ENCODE results near the gene ZNHIT3. TPM values are rescaled to one million over a fixed set of nuclear protein-coding genes. Genes with fewer than 3 reads are reported as not detected.

The ZNHIT3 gene
- total and polyA plus RNA-seq, 2 of the 13 experiments (the other 11 are each of a cell fraction or from before 2014, with no cell fraction given) = 66.6 to 77.4 TPM

DNA sequence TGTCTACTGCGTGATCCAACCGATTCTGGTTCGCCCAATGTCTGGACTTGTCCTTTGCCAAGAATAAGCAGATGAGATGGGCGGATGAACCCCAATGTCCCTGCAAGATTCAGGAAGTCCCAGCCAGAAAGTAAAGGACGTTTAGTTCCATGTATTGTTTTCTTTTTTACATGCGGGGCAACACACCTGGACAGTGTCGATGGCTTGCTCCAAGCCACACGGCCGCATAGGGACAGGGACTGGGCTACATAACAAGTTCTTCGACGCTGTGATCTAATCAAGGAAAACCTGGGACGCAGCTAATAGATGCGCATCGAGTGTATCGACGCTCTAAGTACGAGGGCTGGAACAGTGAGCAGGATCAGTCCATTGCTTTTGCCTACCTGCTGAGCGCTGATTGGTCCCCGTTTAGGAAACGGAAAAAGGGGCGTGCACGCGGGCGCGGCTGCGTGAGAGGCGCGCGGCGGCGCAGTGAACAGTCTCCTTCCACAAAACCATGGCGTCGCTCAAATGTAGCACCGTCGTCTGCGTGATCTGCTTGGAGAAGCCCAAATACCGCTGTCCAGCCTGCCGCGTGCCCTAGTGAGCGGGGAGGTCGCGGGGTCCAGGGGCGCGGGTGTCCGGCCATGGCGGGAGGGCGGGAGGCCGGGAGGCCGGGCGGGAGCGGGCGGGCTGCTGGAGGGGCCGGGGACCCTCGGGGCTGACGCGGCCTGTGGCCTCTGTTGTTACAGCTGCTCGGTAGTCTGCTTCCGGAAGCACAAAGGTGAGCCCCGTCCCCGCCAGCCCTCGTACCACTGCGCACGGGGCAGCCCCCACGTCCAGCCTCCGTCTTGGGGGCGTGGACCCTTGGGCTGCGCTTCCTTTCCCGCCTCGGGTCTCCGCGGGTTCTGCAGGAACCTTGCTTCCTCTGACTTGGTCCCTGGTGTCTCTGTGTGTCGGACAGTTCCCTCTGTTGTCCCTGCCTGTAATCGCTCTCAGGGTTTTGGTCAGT is at the start of gene ZNHIT3 (continued):
- TF ChIP-seq, protein P1, sequence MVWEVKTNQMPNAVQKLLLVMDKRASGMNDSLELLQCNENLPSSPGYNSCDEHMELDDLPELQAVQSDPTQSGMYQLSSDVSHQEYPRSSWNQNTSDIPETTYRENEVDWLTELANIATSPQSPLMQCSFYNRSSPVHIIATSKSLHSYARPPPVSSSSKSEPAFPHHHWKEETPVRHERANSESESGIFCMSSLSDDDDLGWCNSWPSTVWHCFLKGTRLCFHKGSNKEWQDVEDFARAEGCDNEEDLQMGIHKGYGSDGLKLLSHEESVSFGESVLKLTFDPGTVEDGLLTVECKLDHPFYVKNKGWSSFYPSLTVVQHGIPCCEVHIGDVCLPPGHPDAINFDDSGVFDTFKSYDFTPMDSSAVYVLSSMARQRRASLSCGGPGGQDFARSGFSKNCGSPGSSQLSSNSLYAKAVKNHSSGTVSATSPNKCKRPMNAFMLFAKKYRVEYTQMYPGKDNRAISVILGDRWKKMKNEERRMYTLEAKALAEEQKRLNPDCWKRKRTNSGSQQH (CRISPR knock-in tag; IDR thresholded peaks at IDR 0.05; ENCODE audit: low read depth) = peak; percentile 72; the same call in 1 of the 2 replicates
- TF ChIP-seq, protein P2, sequence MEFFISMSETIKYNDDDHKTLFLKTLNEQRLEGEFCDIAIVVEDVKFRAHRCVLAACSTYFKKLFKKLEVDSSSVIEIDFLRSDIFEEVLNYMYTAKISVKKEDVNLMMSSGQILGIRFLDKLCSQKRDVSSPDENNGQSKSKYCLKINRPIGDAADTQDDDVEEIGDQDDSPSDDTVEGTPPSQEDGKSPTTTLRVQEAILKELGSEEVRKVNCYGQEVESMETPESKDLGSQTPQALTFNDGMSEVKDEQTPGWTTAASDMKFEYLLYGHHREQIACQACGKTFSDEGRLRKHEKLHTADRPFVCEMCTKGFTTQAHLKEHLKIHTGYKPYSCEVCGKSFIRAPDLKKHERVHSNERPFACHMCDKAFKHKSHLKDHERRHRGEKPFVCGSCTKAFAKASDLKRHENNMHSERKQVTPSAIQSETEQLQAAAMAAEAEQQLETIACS (CRISPR knock-in tag; IDR thresholded peaks at IDR 0.05) = peak; percentile 67; the same call in 1 of the 2 replicates
- TF ChIP-seq SAFB2 (CRISPR knock-in tag; IDR thresholded peaks at IDR 0.05; ENCODE audit: borderline replicate concordance, low read depth) = peak; percentile 81; the same call in 1 of the 2 replicates
- 0 out of 2 replicates have a peak, but pooled peaks have one; percentile 24 for TF ChIP-seq ZNF589 (CRISPR knock-in tag; conservative IDR thresholded peaks at IDR 0.05)
- peak; percentile 65 for TF ChIP-seq FOXA3 (CRISPR knock-in tag; IDR thresholded peaks at IDR 0.05)
- TF ChIP-seq, protein P3, sequence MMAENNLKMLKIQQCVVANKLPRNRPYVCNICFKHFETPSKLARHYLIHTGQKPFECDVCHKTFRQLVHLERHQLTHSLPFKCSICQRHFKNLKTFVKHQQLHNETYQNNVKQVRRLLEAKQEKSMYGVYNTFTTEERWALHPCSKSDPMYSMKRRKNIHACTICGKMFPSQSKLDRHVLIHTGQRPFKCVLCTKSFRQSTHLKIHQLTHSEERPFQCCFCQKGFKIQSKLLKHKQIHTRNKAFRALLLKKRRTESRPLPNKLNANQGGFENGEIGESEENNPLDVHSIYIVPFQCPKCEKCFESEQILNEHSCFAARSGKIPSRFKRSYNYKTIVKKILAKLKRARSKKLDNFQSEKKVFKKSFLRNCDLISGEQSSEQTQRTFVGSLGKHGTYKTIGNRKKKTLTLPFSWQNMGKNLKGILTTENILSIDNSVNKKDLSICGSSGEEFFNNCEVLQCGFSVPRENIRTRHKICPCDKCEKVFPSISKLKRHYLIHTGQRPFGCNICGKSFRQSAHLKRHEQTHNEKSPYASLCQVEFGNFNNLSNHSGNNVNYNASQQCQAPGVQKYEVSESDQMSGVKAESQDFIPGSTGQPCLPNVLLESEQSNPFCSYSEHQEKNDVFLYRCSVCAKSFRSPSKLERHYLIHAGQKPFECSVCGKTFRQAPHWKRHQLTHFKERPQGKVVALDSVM (CRISPR knock-in tag; IDR thresholded peaks at IDR 0.05) = peak; percentile 34; the same call in 1 of the 2 replicates
- TF ChIP-seq SIX4 (CRISPR knock-in tag; IDR thresholded peaks at IDR 0.05) = 0 out of 2 replicates have a peak, but pooled peaks have one; percentile 23
- TF ChIP-seq PHF8 (CRISPR knock-in tag; IDR thresholded peaks at IDR 0.05) = peak; percentile 93
- TF ChIP-seq, protein P4, sequence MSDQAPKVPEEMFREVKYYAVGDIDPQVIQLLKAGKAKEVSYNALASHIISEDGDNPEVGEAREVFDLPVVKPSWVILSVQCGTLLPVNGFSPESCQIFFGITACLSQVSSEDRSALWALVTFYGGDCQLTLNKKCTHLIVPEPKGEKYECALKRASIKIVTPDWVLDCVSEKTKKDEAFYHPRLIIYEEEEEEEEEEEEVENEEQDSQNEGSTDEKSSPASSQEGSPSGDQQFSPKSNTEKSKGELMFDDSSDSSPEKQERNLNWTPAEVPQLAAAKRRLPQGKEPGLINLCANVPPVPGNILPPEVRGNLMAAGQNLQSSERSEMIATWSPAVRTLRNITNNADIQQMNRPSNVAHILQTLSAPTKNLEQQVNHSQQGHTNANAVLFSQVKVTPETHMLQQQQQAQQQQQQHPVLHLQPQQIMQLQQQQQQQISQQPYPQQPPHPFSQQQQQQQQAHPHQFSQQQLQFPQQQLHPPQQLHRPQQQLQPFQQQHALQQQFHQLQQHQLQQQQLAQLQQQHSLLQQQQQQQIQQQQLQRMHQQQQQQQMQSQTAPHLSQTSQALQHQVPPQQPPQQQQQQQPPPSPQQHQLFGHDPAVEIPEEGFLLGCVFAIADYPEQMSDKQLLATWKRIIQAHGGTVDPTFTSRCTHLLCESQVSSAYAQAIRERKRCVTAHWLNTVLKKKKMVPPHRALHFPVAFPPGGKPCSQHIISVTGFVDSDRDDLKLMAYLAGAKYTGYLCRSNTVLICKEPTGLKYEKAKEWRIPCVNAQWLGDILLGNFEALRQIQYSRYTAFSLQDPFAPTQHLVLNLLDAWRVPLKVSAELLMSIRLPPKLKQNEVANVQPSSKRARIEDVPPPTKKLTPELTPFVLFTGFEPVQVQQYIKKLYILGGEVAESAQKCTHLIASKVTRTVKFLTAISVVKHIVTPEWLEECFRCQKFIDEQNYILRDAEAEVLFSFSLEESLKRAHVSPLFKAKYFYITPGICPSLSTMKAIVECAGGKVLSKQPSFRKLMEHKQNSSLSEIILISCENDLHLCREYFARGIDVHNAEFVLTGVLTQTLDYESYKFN (CRISPR knock-in tag; conservative IDR thresholded peaks at IDR 0.05) = no peak; the same call in 1 of the 2 replicates
- peak; percentile 95 for TF ChIP-seq SAP130 (CRISPR knock-in tag; IDR thresholded peaks at IDR 0.05; ENCODE audit: low read depth)
- TF ChIP-seq, protein P5, sequence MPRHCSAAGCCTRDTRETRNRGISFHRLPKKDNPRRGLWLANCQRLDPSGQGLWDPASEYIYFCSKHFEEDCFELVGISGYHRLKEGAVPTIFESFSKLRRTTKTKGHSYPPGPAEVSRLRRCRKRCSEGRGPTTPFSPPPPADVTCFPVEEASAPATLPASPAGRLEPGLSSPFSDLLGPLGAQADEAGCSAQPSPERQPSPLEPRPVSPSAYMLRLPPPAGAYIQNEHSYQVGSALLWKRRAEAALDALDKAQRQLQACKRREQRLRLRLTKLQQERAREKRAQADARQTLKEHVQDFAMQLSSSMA (CRISPR knock-in tag; IDR thresholded peaks at IDR 0.05) = no peak
- TF ChIP-seq MYNN (CRISPR knock-in tag; IDR thresholded peaks at IDR 0.05; ENCODE audit: low read depth) = no peak
- TF ChIP-seq ZBTB20 (CRISPR knock-in tag; IDR thresholded peaks at IDR 0.05; ENCODE audit: borderline replicate concordance, low read depth) = no peak; the same call in 1 of the 2 replicates
- TF ChIP-seq ZNF234 (CRISPR knock-in tag; conservative IDR thresholded peaks at IDR 0.05) = no peak
- TF ChIP-seq, protein P6, sequence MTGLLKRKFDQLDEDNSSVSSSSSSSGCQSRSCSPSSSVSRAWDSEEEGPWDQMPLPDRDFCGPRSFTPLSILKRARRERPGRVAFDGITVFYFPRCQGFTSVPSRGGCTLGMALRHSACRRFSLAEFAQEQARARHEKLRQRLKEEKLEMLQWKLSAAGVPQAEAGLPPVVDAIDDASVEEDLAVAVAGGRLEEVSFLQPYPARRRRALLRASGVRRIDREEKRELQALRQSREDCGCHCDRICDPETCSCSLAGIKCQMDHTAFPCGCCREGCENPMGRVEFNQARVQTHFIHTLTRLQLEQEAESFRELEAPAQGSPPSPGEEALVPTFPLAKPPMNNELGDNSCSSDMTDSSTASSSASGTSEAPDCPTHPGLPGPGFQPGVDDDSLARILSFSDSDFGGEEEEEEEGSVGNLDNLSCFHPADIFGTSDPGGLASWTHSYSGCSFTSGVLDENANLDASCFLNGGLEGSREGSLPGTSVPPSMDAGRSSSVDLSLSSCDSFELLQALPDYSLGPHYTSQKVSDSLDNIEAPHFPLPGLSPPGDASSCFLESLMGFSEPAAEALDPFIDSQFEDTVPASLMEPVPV (CRISPR knock-in tag; IDR thresholded peaks at IDR 0.05) = peak; percentile 60; the same call in 1 of the 2 replicates
